Tibial nerve (tissue), 4 donors: ENCODE data around the gene USP16. TPM values are rescaled to one million over a fixed set of nuclear protein-coding genes. Genes with fewer than 3 reads are reported as not detected.

Source experiments
- DNase-seq, 2 donors: peaks; one replicate each; pipeline ENCODE4 v3.0.0-alpha.2; 2019; ENCODE audit warnings: low spot score in 2 of 2
- H3K27ac ChIP-seq, 4 donors: fragments of 200-600 bp; sonication (generic) in 3 of 4; one replicate each; pipeline ENCODE4 v1.5.1; 2017 to 2019; ENCODE audit warnings: mild to moderate bottlenecking in 1 of 4
- H3K27me3 ChIP-seq, 2 donors: fragments of 200-600 bp; sonication (generic) in 1 of 2; one replicate each; pipeline versions ENCODE4 v1.5.1 to v1.6.0; 2017 to 2019
- H3K36me3 ChIP-seq, 3 donors: fragments of 200-600 bp; sonication (generic); one replicate each; pipeline ENCODE4 v1.5.1; 2018 to 2019
- H3K4me1 ChIP-seq, 4 donors: fragments of 200-600 bp; sonication (generic) in 3 of 4; one replicate each; pipeline ENCODE4 v1.5.1; 2017 to 2019
- H3K4me3 ChIP-seq, 4 donors: fragments of 200-600 bp; sonication (generic) in 3 of 4; one replicate each; pipeline ENCODE4 v1.5.1; 2017 to 2019; ENCODE audit warnings: mild to moderate bottlenecking in 1 of 4, moderate library complexity in 1 of 4
- H3K9me3 ChIP-seq, 4 donors: fragments of 200-600 bp; sonication (generic) in 3 of 4; one replicate each; pipeline ENCODE4 v1.5.1; 2017 to 2019
- CTCF ChIP-seq, 5 experiments: fragments of 200-600 bp in 3 of 5; fragments of 450-650 bp in 2 of 5; sonication (generic) in 3 of 5; IDR thresholded peaks; one replicate each; pipeline ENCODE4 v1.5.1; 2016 to 2019; ENCODE audit warnings: antibody characterized with exemption in 5 of 5, mild to moderate bottlenecking in 3 of 5, moderate library complexity in 2 of 5
- EP300 ChIP-seq, 2 donors: sonication (generic); formaldehyde crosslinking; IDR thresholded peaks; one replicate each; pipeline ENCODE4 v1.6.1; 2017; ENCODE audit warnings: antibody characterized with exemption in 2 of 2, mild to moderate bottlenecking in 1 of 2
- POLR2A ChIP-seq, 2 donors: fragments of 450-650 bp; IDR thresholded peaks; one replicate each; pipeline ENCODE4 v1.6.1; 2017; ENCODE audit warnings: antibody characterized with exemption in 2 of 2, mild to moderate bottlenecking in 2 of 2, moderate library complexity in 2 of 2
- WGBS, 2 donors: methylation state at CpG; one replicate each; pipeline ENCODE4 v1.1.5; 2018; 5-methylcytosine and 5-hydroxymethylcytosine counted together
- total RNA-seq, 4 donors: library from RNA; depleted of rRNA; stranded (reverse); fragments of >200 nt; gene quantifications; one replicate each; pipeline ENCODE4 v1.1.0, GENCODE V29; 2016

USP16 gene
- total RNA-seq, 4 donors from 2014 or later: 29.2 to 43.1 (median 33.8) TPM

- Histone ChIP-seq H3K4me1 (peaks cover 0 to 41% (median 14%) of the 10 kb centered on the region in 4 donors), H3K9me3 (no peaks in the 10 kb centered on the region), H3K4me3 (peak overlapping the region; percentile 62 to 88 (median 72)), H3K36me3 (peaks cover 0 to 1% (median 0%) of the 10 kb centered on the region in 3 donors), H3K27me3 (no peaks in the 10 kb centered on the region), H3K27ac (peak overlapping the region; percentile 65 to 90 (median 87))
- no peak for TF ChIP-seq CTCF (IDR thresholded peaks at IDR 0.05)
- no peak for TF ChIP-seq POLR2A (IDR thresholded peaks at IDR 0.05)
- TF ChIP-seq EP300 (IDR thresholded peaks at IDR 0.05): no peak
- WGBS, 2 donors: 5 to 6% methylated on average over 14 of the region's 14 CpGs
- no peak for DNase-seq
Observed at GRCh38 chr21:28991861-28992525, 32.5 kb upstream of the USP16 start.

- Histone ChIP-seq H3K36me3 (peaks cover 0 to 9% (median 0%) of the 10 kb centered on the region in 3 donors), H3K27me3 (no peaks in the 10 kb centered on the region), H3K27ac (peak within 1 kb of the TSS; percentile 65 to 90 (median 87)), H3K4me1 (peaks cover 0 to 34% (median 14%) of the 10 kb centered on the region in 4 donors), H3K4me3 (peak within 1 kb of the TSS; percentile 62 to 88 (median 72)), H3K9me3 (no peaks in the 10 kb centered on the region)
- peak; percentile 98 to 99 for DNase-seq
- TF ChIP-seq EP300 (IDR thresholded peaks at IDR 0.05) (peak; percentile 78 to 86), POLR2A (IDR thresholded peaks at IDR 0.05) (peak; percentile 37 to 65), CTCF (IDR thresholded peaks at IDR 0.05) (no peak)
- WGBS, 2 donors: 1% methylated on average over 43 of the region's 43 CpGs
Observed at GRCh38 chr21:28992526-28993292, 31.8 kb upstream of the USP16 start, which contains the start of gene LTN1. LTN1 (minus strand) TSS chr21:28992877; CDS start chr21:28992805, 72 bp downstream.

- Histone ChIP-seq H3K27me3 (no peaks in the 10 kb centered on the region), H3K27ac (peak overlapping the region; percentile 35 to 90 (median 87)), H3K9me3 (no peaks in the 10 kb centered on the region), H3K4me1 (peaks cover 0 to 33% (median 14%) of the 10 kb centered on the region in 4 donors), H3K36me3 (peaks cover 0 to 14% (median 0%) of the 10 kb centered on the region in 3 donors), H3K4me3 (peak overlapping the region in 3 of 4 donors; percentile 62 to 75 (median 70))
- WGBS, 2 donors: 38 to 46% methylated on average over 4 of the region's 4 CpGs
- no peak for DNase-seq
- TF ChIP-seq POLR2A (IDR thresholded peaks at IDR 0.05) (no peak), EP300 (IDR thresholded peaks at IDR 0.05) (no peak), CTCF (IDR thresholded peaks at IDR 0.05) (no peak)
Observed at GRCh38 chr21:28993293-28993629, 31.2 kb upstream of the USP16 start.

GRCh38 chr21:29002442-29003144 is 21.9 kb upstream of the USP16 start:
- no peaks in the 10 kb centered on the region for H3K9me3 ChIP-seq
- 0% methylated on average over 41 of the region's 41 CpGs for WGBS, 2 donors
- DNase-seq: peak; percentile 90 to 92

More at GRCh38 chr21:29002442-29003144, 21.9 kb upstream of the USP16 start:
- H3K27ac ChIP-seq: peak overlapping the region; percentile 84 to 98 (median 92)
- peak overlapping the region; percentile 59 to 79 (median 68) for H3K4me3 ChIP-seq
- H3K4me1 ChIP-seq: peaks cover 0 to 11% (median 0%) of the 10 kb centered on the region in 4 donors
- H3K27me3 ChIP-seq: no peaks in the 10 kb centered on the region
- H3K36me3 ChIP-seq: peaks cover 0 to 30% (median 0%) of the 10 kb centered on the region in 3 donors
- TF ChIP-seq EP300 (IDR thresholded peaks at IDR 0.05): peak in 1 of 2 donors; percentile 100
- peak; percentile 95 for TF ChIP-seq POLR2A (IDR thresholded peaks at IDR 0.05)
- peak in 1 of 5 experiments; percentile 21 for TF ChIP-seq CTCF (IDR thresholded peaks at IDR 0.05)
